CD4-positive, CD25-positive, alpha-beta regulatory T cell (primary cell): Measurements from ENCODE around the gene PCBD1. TPM values are rescaled to one million over a fixed set of nuclear protein-coding genes. Genes with fewer than 3 reads are reported as not detected.

ENCODE experiments used
- ATAC-seq, 2 donors: fragments of 150-1000 bp; cut with Tn5 transposase; one replicate each; pipeline ENCODE4 v1.10.0; 2021; ENCODE audit warnings: low read depth in 2 of 2, moderate number of reproducible peaks in 2 of 2, moderate library complexity in 1 of 2
- DNase-seq, 3 donors: peaks; one replicate each; pipeline versions ENCODE4 v3.0.0 to v3.0.0-alpha.2; 2012 to 2022; ENCODE audit warnings: mixed read lengths in 1 of 3
- H3K27ac ChIP-seq: one replicate; pipeline ENCODE4 v1.7.0; 2013; ENCODE audit warnings: mild to moderate bottlenecking, low read length; ENCODE audit not compliant: insufficient read depth, poor library complexity, severe bottlenecking
- H3K27me3 ChIP-seq: one replicate; pipeline ENCODE4 v1.7.0; 2013; ENCODE audit warnings: low read length; ENCODE audit not compliant: control insufficient read depth, insufficient read depth
- H3K36me3 ChIP-seq: one replicate; pipeline ENCODE4 v1.7.0; 2013; ENCODE audit warnings: mild to moderate bottlenecking, low read length, moderate library complexity; ENCODE audit not compliant: control insufficient read depth, insufficient read depth
- H3K4me1 ChIP-seq: 2 replicates; pipeline ENCODE4 v1.7.0; 2013; ENCODE audit warnings: mild to moderate bottlenecking, low read length; ENCODE audit not compliant: insufficient read depth, control insufficient read depth, poor library complexity, severe bottlenecking
- H3K4me3 ChIP-seq: one replicate; pipeline ENCODE4 v1.7.0; 2013; ENCODE audit warnings: low read depth, mild to moderate bottlenecking, low read length, moderate library complexity
- H3K9me3 ChIP-seq, 2 experiments: 1 replicate in 1 of 2; 2 replicates in 1 of 2; pipeline ENCODE4 v1.7.0; 2013; ENCODE audit warnings: low read length in 2 of 2, mild to moderate bottlenecking in 1 of 2, moderate library complexity in 1 of 2; ENCODE audit not compliant: control insufficient read depth in 2 of 2
- H3K27ac Mint-ChIP-seq, 3 donors: one replicate each; pipeline ENCODE4 v1.8.0; 2020 to 2022; ENCODE audit warnings: mild to moderate bottlenecking in 3 of 3, mixed read lengths in 3 of 3, moderate library complexity in 2 of 3
- H3K27me3 Mint-ChIP-seq: one replicate; pipeline ENCODE4 v1.8.0; 2022; ENCODE audit warnings: mild to moderate bottlenecking, mixed read lengths
- H3K36me3 Mint-ChIP-seq: one replicate; pipeline ENCODE4 v1.8.0; 2020; ENCODE audit warnings: mixed read lengths
- H3K4me1 Mint-ChIP-seq, 4 donors: one replicate each; pipeline ENCODE4 v1.8.0; 2020 to 2022; ENCODE audit warnings: mixed read lengths in 4 of 4, mild to moderate bottlenecking in 1 of 4
- H3K4me3 Mint-ChIP-seq, 4 donors: one replicate each; pipeline ENCODE4 v1.8.0; 2020 to 2022; ENCODE audit warnings: mild to moderate bottlenecking in 4 of 4, mixed read lengths in 4 of 4, moderate library complexity in 3 of 4
- H3K9me3 Mint-ChIP-seq, 7 donors: one replicate each; pipeline ENCODE4 v1.8.0; 2020 to 2022; ENCODE audit warnings: mixed read lengths in 7 of 7, mild to moderate bottlenecking in 3 of 7, moderate library complexity in 2 of 7
- polyA plus RNA-seq, 4 donors: library from polyadenylated mRNA; unstranded; fragments of 300-500 nt; fragmentation: Illumina TruSeq; gene quantifications; one replicate each; pipeline ENCODE4 v1.2.3, GENCODE V29; 2021
- total RNA-seq: library from RNA; stranded (reverse); gene quantifications from one replicate; pipeline ENCODE4 v1.2.3, GENCODE V29; 2022

The PCBD1 gene
- total and polyA plus RNA-seq, 5 donors from 2014 or later: 14.0 to 41.7 (median 28.7) TPM

GRCh38 chr10:70915806-70916205 is 27.4 kb upstream of the PCBD1 start:
- H3K27me3 ChIP-seq: no peaks in the 10 kb centered on the region
- H3K9me3 Mint-ChIP-seq: peaks cover 0 to 10% (median 0%) of the 10 kb centered on the region in 7 donors
- H3K4me3 Mint-ChIP-seq: no peak overlapping the region

GRCh38 chr10:70915206-70915605 is 26.8 kb upstream of the PCBD1 start:
- Histone ChIP-seq H3K4me3 (no peak overlapping the region), H3K4me1 (no peaks in the 10 kb centered on the region), H3K27ac (no peak overlapping the region), H3K27me3 (no peaks in the 10 kb centered on the region), H3K9me3 (no peaks in the 10 kb centered on the region), H3K36me3 (no peaks in the 10 kb centered on the region)
- peaks cover 4% of the 10 kb centered on the region for H3K27me3 Mint-ChIP-seq
- DNase-seq: no peak
- no peaks in the 10 kb centered on the region for H3K4me1 Mint-ChIP-seq
- peaks cover 0 to 10% (median 0%) of the 10 kb centered on the region in 7 donors for H3K9me3 Mint-ChIP-seq
- no peak for ATAC-seq
- no peak overlapping the region for H3K27ac Mint-ChIP-seq
- no peaks in the 10 kb centered on the region for H3K36me3 Mint-ChIP-seq
- no peak overlapping the region for H3K4me3 Mint-ChIP-seq

More at GRCh38 chr10:70915806-70916205, 27.4 kb upstream of the PCBD1 start:
- no peaks in the 10 kb centered on the region for H3K36me3 Mint-ChIP-seq
- no peaks in the 10 kb centered on the region for H3K4me1 ChIP-seq
- ATAC-seq (no peak), DNase-seq (no peak)
- H3K4me3 ChIP-seq: no peak overlapping the region
- no peaks in the 10 kb centered on the region for H3K36me3 ChIP-seq
- no peak overlapping the region for H3K27ac Mint-ChIP-seq
- H3K27me3 Mint-ChIP-seq: peaks cover 4% of the 10 kb centered on the region
- no peak overlapping the region for H3K27ac ChIP-seq
- H3K4me1 Mint-ChIP-seq: no peaks in the 10 kb centered on the region
- H3K9me3 ChIP-seq: no peaks in the 10 kb centered on the region

- no peaks in the 10 kb centered on the region for H3K4me1 ChIP-seq
- DNase-seq: no peak
Observed at GRCh38 chr10:70914316-70914864, 26.0 kb upstream of the PCBD1 start.

GRCh38 chr10:70913893-70914240 is 25.5 kb upstream of the PCBD1 start:
- Histone ChIP-seq H3K4me1 (no peaks in the 10 kb centered on the region), H3K27ac (no peak overlapping the region), H3K4me3 (no peak overlapping the region), H3K36me3 (no peaks in the 10 kb centered on the region), H3K9me3 (no peaks in the 10 kb centered on the region), H3K27me3 (no peaks in the 10 kb centered on the region)
- Mint-ChIP-seq H3K4me1 (no peaks in the 10 kb centered on the region), H3K36me3 (no peaks in the 10 kb centered on the region), H3K9me3 (peaks cover 0 to 10% (median 0%) of the 10 kb centered on the region in 7 donors), H3K27me3 (peaks cover 4% of the 10 kb centered on the region), H3K27ac (no peak overlapping the region), H3K4me3 (no peak overlapping the region)
- ATAC-seq: no peak
- no peak for DNase-seq

More at GRCh38 chr10:70914316-70914864, 26.0 kb upstream of the PCBD1 start:
- peaks cover 0 to 10% (median 0%) of the 10 kb centered on the region in 7 donors for H3K9me3 Mint-ChIP-seq
- H3K4me3 Mint-ChIP-seq: no peak overlapping the region
- Histone ChIP-seq H3K9me3 (no peaks in the 10 kb centered on the region), H3K27me3 (no peaks in the 10 kb centered on the region), H3K36me3 (no peaks in the 10 kb centered on the region), H3K27ac (no peak overlapping the region), H3K4me3 (no peak overlapping the region)
- H3K4me1 Mint-ChIP-seq: no peaks in the 10 kb centered on the region
- peaks cover 4% of the 10 kb centered on the region for H3K27me3 Mint-ChIP-seq
- H3K27ac Mint-ChIP-seq: no peak overlapping the region
- ATAC-seq: no peak
- H3K36me3 Mint-ChIP-seq: no peaks in the 10 kb centered on the region

GRCh38 chr10:70913191-70913892 is 25.0 kb upstream of the PCBD1 start:
- H3K27ac Mint-ChIP-seq: no peak overlapping the region
- no peak overlapping the region for H3K4me3 Mint-ChIP-seq
- ATAC-seq: no peak
- no peak for DNase-seq
- Histone ChIP-seq H3K4me1 (no peaks in the 10 kb centered on the region), H3K27ac (no peak overlapping the region), H3K36me3 (no peaks in the 10 kb centered on the region), H3K9me3 (no peaks in the 10 kb centered on the region), H3K27me3 (no peaks in the 10 kb centered on the region), H3K4me3 (no peak overlapping the region)
- peaks cover 4% of the 10 kb centered on the region for H3K27me3 Mint-ChIP-seq
- H3K36me3 Mint-ChIP-seq: no peaks in the 10 kb centered on the region
- peaks cover 0 to 10% (median 0%) of the 10 kb centered on the region in 7 donors for H3K9me3 Mint-ChIP-seq
- no peaks in the 10 kb centered on the region for H3K4me1 Mint-ChIP-seq

DNA sequence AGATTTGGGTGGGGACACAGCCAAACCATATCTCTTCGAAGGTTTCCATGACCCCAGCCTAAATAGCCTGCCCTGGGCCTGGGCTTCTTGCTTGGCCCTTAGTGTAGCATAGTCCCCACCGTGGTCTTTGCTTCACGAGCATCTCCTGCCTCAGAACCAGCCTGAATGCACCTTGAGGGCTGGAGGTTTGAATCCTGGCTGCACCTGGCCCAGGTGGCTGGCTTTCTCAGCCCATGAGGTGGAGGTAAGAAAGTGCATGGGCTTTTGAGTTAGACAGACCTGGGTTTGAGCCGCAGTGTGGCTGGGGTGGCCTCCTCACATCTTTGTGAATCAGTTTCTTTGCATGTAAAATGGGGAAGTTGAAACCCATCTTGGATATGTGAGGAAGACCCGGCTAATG is 24.2 kb upstream of the PCBD1 start:
- Histone ChIP-seq H3K36me3 (no peaks in the 10 kb centered on the region), H3K27ac (no peak overlapping the region), H3K4me1 (no peaks in the 10 kb centered on the region), H3K9me3 (no peaks in the 10 kb centered on the region), H3K4me3 (no peak overlapping the region), H3K27me3 (no peaks in the 10 kb centered on the region)
- no peaks in the 10 kb centered on the region for H3K4me1 Mint-ChIP-seq
- H3K4me3 Mint-ChIP-seq: no peak overlapping the region
- H3K36me3 Mint-ChIP-seq: no peaks in the 10 kb centered on the region
- ATAC-seq (no peak), DNase-seq (no peak)
- H3K9me3 Mint-ChIP-seq: peaks cover 0 to 10% (median 0%) of the 10 kb centered on the region in 7 donors
- peaks cover 4% of the 10 kb centered on the region for H3K27me3 Mint-ChIP-seq
- H3K27ac Mint-ChIP-seq: no peak overlapping the region

DNA sequence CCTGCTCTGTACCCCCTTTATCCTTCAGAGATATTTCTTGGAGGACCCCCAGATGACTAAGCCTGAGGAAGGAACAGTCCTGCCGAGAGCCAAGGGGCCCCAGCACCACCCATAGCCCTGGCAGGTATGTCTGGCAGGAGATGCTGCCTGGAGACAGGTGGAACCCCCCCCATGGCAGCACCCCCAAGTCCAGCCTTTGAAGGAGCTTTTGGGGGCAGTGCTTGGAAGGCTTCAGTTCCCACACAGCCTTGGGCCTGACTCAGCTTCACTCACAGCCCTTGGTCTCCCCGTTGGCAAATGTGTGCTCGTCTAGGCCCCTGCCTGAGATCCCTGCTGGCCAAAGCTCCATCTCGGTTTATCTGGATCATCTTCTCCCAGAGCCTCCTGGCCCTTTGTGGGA is 23.0 kb upstream of the PCBD1 start:
- no peak overlapping the region for H3K4me3 Mint-ChIP-seq
- peaks cover 0 to 10% (median 0%) of the 10 kb centered on the region in 7 donors for H3K9me3 Mint-ChIP-seq
- no peak overlapping the region for H3K4me3 ChIP-seq
- H3K4me1 Mint-ChIP-seq: no peaks in the 10 kb centered on the region
- H3K27me3 Mint-ChIP-seq: peaks cover 4% of the 10 kb centered on the region
- H3K27ac ChIP-seq: no peak overlapping the region
- H3K9me3 ChIP-seq: no peaks in the 10 kb centered on the region
- no peak overlapping the region for H3K27ac Mint-ChIP-seq
- H3K27me3 ChIP-seq: no peaks in the 10 kb centered on the region
- H3K36me3 ChIP-seq: no peaks in the 10 kb centered on the region
- H3K4me1 ChIP-seq: no peaks in the 10 kb centered on the region
- ATAC-seq: no peak
- no peak for DNase-seq
- H3K36me3 Mint-ChIP-seq: no peaks in the 10 kb centered on the region
